Cardiac septum (tissue), 1 donor: ENCODE results near the gene MBD5. TPM values are rescaled to one million over a fixed set of nuclear protein-coding genes. Genes with fewer than 3 reads are reported as not detected.

Source experiments
- DNase-seq: peaks from one replicate; pipeline ENCODE4 v3.0.0-alpha.2; 2020; ENCODE audit warnings: low spot score
- intact Hi-C: fragments of 100-400 bp; cut with DNase I; formaldehyde crosslinking; loops from one replicate; pipeline ENCODE4 v1.14.0; 2022
- total RNA-seq: library from RNA; stranded (reverse); fragmentation: NEBNext Ultra II Directional; extraction: Animal tissue kit (Norgen Biotek cat#: 25700); gene quantifications from one replicate; pipeline ENCODE4 v1.2.1, GENCODE V29; 2021
- donor health status: DM: no; HTN: no; CAD: no.

MBD5 gene
- total RNA-seq, 1 donor from 2014 or later = 32.4 TPM

- intact Hi-C loops = no loop called here
- DNase-seq = no peak
Measured at GRCh38 chr2:148375214-148375613, 354.3 kb downstream of the MBD5 start.

GRCh38 chr2:148391324-148391723 lies 370.4 kb downstream of the MBD5 start:
- intact Hi-C loops = no loop called here
- no peak for DNase-seq

- intact Hi-C loops = no loop called here
Measured at GRCh38 chr2:148402786-148403185, 381.9 kb downstream of the MBD5 start.

GRCh38 chr2:148410899-148411298 lies 390.0 kb downstream of the MBD5 start:
- intact Hi-C loops = no loop called here
- no peak for DNase-seq

More at GRCh38 chr2:148402786-148403185, 381.9 kb downstream of the MBD5 start:
- DNase-seq = no peak

GRCh38 chr2:148416248-148416647 lies 395.4 kb downstream of the MBD5 start:
- DNase-seq = peak; percentile 60
- intact Hi-C loops = no loop called here

- intact Hi-C loops = no loop called here
- no peak for DNase-seq
Measured at GRCh38 chr2:148430101-148430500, 409.2 kb downstream of the MBD5 start.

- intact Hi-C loops = no loop called here
- DNase-seq = no peak
Measured at GRCh38 chr2:148447877-148448276, 427.0 kb downstream of the MBD5 start.

- no peak for DNase-seq
- intact Hi-C loops = no loop called here
Measured at GRCh38 chr2:148450531-148450930, 429.6 kb downstream of the MBD5 start.

- DNase-seq = no peak
- intact Hi-C loops = no loop called here
Measured at GRCh38 chr2:148451046-148451445, 430.2 kb downstream of the MBD5 start.

- DNase-seq = no peak
- intact Hi-C loops = no loop called here
Measured at GRCh38 chr2:148455791-148456190, 434.9 kb downstream of the MBD5 start.

GRCh38 chr2:148458171-148458570 lies 437.3 kb downstream of the MBD5 start:
- intact Hi-C loops = no loop called here
- DNase-seq = no peak

- intact Hi-C loops = no loop called here
- DNase-seq = no peak
Measured at GRCh38 chr2:148459377-148459778, 438.5 kb downstream of the MBD5 start.

- DNase-seq = no peak
- intact Hi-C loops = no loop called here
Measured at GRCh38 chr2:148461876-148462275, 441.0 kb downstream of the MBD5 start.

- no peak for DNase-seq
- intact Hi-C loops = no loop called here
Measured at GRCh38 chr2:148475626-148476025, 454.7 kb downstream of the MBD5 start.

GRCh38 chr2:148479398-148479797 lies 458.5 kb downstream of the MBD5 start:
- intact Hi-C loops = no loop called here

GRCh38 chr2:148483665-148484064 lies 462.8 kb downstream of the MBD5 start:
- no peak for DNase-seq
- intact Hi-C loops = no loop called here

More at GRCh38 chr2:148479398-148479797, 458.5 kb downstream of the MBD5 start:
- DNase-seq = no peak

- intact Hi-C loops = no loop called here
- no peak for DNase-seq
Measured at GRCh38 chr2:148484066-148484465, 463.2 kb downstream of the MBD5 start.

GRCh38 chr2:148486655-148487054 lies 465.8 kb downstream of the MBD5 start:
- no peak for DNase-seq
- intact Hi-C loops = no loop called here

GRCh38 chr2:148487439-148487838 lies 466.5 kb downstream of the MBD5 start:
- DNase-seq = no peak
- intact Hi-C loops = no loop called here

GRCh38 chr2:148490840-148491439 lies 470.0 kb downstream of the MBD5 start:
- intact Hi-C loops = no loop called here
- no peak for DNase-seq

GRCh38 chr2:148493822-148494563 lies 473.1 kb downstream of the MBD5 start:
- no peak for DNase-seq
- intact Hi-C loops = no loop called here
